ENCODE data around the gene SYNDIG1.

The SYNDIG1 gene

DNA sequence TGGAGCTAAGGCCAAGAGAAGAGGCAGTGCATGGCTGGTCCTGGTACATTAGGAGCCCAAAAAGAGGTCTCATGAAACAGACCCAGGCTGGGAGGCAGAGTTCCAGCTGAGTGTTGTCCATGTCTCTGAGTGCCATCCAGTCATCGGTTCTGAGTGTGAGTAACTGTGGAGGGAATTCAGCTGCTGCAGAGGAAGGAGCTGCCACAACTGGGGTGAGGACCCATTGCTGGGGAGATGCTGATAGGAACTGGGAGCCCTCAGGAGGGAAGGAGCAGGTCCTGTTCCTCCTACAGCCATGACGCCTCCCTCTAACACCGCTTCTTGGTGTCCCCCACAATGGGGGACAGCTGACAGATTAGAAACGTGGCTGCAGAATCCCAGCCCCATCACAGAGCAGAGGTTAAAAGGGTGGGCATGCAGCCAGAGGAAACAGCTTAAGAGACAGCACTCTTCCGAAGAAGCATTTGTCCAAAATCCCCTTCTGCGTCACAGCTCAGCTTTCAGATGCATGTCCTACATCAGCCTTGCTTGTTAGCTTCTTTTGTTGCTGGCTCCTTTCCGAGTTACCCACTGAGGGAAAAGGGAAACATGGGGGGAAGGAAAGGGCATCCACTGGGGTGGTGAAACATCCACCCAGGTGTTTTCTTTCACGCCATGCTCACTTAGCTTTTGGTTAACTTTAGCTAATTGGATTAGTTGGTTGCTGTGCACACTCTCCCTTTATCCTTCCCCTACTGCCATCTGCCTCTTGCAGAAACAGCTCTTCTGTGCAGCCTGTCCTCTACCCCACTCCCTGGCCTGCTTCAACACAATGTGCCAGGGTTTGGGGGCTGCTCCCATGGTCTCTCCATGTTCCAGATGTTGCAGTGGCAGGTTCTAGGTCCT, 239.2 kb downstream of the SYNDIG1 start:
- no peak for DNase-seq (ENCODE audit: low read depth)
- TF ChIP-seq, protein P1, sequence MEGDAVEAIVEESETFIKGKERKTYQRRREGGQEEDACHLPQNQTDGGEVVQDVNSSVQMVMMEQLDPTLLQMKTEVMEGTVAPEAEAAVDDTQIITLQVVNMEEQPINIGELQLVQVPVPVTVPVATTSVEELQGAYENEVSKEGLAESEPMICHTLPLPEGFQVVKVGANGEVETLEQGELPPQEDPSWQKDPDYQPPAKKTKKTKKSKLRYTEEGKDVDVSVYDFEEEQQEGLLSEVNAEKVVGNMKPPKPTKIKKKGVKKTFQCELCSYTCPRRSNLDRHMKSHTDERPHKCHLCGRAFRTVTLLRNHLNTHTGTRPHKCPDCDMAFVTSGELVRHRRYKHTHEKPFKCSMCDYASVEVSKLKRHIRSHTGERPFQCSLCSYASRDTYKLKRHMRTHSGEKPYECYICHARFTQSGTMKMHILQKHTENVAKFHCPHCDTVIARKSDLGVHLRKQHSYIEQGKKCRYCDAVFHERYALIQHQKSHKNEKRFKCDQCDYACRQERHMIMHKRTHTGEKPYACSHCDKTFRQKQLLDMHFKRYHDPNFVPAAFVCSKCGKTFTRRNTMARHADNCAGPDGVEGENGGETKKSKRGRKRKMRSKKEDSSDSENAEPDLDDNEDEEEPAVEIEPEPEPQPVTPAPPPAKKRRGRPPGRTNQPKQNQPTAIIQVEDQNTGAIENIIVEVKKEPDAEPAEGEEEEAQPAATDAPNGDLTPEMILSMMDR (IDR thresholded peaks at IDR 0.05; ENCODE audit: insufficient read depth, low read depth, low read length, missing control alignments), result no peak
- H3K4me3 ChIP-seq (ENCODE audit: low read length), result no peak overlapping the region

All from epithelial cell of esophagus (primary cell).